Measurements from ENCODE around the gene ERAS.

DNA sequence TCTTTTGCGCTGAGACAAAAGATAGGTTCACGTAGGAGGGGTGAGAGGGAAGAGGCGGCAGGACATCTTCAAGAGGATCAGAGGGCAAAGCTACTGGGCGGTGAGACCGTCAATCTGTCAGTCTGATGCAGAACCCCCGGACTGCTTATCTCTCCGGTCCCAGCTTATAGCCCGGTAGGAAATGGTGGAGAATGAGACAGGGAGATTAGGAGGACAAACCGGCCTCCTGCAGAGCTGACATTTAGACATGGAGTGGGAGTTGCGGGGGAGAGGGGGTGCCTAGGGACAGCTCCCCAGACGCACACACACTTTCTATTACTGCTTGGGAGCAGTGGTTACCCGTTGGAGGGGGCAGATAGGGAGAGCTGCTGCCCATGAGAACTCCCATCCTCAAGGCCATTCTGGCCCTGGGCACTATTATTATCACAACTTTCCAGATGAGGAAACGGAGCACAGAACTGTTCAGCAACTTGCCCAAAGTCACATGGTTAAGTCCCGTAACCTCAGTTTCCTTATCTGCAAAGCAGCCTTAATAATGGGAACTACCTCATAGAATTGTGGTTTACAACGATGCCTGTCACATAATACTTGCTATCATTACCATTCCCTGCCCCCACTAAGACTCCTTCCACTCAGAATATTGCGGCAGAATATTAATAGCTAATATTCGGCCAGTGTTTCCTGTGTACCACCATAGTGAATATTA is 25.6 kb upstream of the ERAS start:
- TF ChIP-seq, protein P1, sequence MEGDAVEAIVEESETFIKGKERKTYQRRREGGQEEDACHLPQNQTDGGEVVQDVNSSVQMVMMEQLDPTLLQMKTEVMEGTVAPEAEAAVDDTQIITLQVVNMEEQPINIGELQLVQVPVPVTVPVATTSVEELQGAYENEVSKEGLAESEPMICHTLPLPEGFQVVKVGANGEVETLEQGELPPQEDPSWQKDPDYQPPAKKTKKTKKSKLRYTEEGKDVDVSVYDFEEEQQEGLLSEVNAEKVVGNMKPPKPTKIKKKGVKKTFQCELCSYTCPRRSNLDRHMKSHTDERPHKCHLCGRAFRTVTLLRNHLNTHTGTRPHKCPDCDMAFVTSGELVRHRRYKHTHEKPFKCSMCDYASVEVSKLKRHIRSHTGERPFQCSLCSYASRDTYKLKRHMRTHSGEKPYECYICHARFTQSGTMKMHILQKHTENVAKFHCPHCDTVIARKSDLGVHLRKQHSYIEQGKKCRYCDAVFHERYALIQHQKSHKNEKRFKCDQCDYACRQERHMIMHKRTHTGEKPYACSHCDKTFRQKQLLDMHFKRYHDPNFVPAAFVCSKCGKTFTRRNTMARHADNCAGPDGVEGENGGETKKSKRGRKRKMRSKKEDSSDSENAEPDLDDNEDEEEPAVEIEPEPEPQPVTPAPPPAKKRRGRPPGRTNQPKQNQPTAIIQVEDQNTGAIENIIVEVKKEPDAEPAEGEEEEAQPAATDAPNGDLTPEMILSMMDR (IDR thresholded peaks at IDR 0.05; ENCODE audit: poor library complexity, severe bottlenecking): no peak
- no peak for TF ChIP-seq EP300 (conservative IDR thresholded peaks at IDR 0.05; ENCODE audit: poor library complexity, severe bottlenecking)
- TF ChIP-seq POLR2AphosphoS5 (IDR thresholded peaks at IDR 0.05): no peak
- no peak for TF ChIP-seq TAF1 (IDR thresholded peaks at IDR 0.05; ENCODE audit: low read depth)
- TF ChIP-seq RAD21 (conservative IDR thresholded peaks at IDR 0.05): peak; percentile 34
- peak; percentile 42 for TF ChIP-seq SMC3 (conservative IDR thresholded peaks at IDR 0.05; ENCODE audit: poor library complexity)
- no peak for TF ChIP-seq MXI1 (conservative IDR thresholded peaks at IDR 0.05; ENCODE audit: poor library complexity, severe bottlenecking)
- TF ChIP-seq EZH2 (IDR thresholded peaks at IDR 0.05; ENCODE audit: borderline replicate concordance, insufficient read depth, low read length, poor library complexity, severe bottlenecking): no peak
- TF ChIP-seq, protein P2, sequence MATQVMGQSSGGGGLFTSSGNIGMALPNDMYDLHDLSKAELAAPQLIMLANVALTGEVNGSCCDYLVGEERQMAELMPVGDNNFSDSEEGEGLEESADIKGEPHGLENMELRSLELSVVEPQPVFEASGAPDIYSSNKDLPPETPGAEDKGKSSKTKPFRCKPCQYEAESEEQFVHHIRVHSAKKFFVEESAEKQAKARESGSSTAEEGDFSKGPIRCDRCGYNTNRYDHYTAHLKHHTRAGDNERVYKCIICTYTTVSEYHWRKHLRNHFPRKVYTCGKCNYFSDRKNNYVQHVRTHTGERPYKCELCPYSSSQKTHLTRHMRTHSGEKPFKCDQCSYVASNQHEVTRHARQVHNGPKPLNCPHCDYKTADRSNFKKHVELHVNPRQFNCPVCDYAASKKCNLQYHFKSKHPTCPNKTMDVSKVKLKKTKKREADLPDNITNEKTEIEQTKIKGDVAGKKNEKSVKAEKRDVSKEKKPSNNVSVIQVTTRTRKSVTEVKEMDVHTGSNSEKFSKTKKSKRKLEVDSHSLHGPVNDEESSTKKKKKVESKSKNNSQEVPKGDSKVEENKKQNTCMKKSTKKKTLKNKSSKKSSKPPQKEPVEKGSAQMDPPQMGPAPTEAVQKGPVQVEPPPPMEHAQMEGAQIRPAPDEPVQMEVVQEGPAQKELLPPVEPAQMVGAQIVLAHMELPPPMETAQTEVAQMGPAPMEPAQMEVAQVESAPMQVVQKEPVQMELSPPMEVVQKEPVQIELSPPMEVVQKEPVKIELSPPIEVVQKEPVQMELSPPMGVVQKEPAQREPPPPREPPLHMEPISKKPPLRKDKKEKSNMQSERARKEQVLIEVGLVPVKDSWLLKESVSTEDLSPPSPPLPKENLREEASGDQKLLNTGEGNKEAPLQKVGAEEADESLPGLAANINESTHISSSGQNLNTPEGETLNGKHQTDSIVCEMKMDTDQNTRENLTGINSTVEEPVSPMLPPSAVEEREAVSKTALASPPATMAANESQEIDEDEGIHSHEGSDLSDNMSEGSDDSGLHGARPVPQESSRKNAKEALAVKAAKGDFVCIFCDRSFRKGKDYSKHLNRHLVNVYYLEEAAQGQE (IDR thresholded peaks at IDR 0.05; ENCODE audit: borderline replicate concordance): peak; percentile 52

Measured in neural cell (in vitro differentiated cells).